PFSK-1 (cell line): ENCODE results near the gene PANK3.

Experiments
- FOXP2 ChIP-seq: optimal IDR thresholded peaks from 2 replicates; pipeline ENCODE3; 2011; ENCODE audit warnings: borderline replicate concordance, control low read depth, inconsistent platforms; ENCODE audit not compliant: insufficient read depth; ENCODE audit errors: extremely low read length, extremely low read depth
- POLR2AphosphoS5 ChIP-seq: IDR thresholded peaks from 2 replicates; pipeline ENCODE4 v1.6.1; 2012; ENCODE audit warnings: low read depth, mild to moderate bottlenecking, control low read depth, low read length, moderate library complexity
- SIN3A ChIP-seq: IDR thresholded peaks from 2 replicates; pipeline ENCODE4 v1.6.1; 2012; ENCODE audit warnings: mild to moderate bottlenecking, low read length, moderate library complexity, borderline replicate concordance; ENCODE audit not compliant: insufficient read depth
- TAF1 ChIP-seq: IDR thresholded peaks from 2 replicates; pipeline ENCODE4 v1.6.1; 2012; ENCODE audit warnings: low read length, control low read depth, borderline replicate concordance; ENCODE audit not compliant: insufficient read depth
- TF ChIP-seq, protein P1 (sequence below), 2 experiments: IDR thresholded peaks; 2 replicates each; pipeline versions ENCODE4 v1.6.1 to v1.8.0; 2011 to 2012; ENCODE audit warnings: low read depth in 2 of 2, low read length in 2 of 2, control low read depth in 1 of 2, inconsistent platforms in 1 of 2, mild to moderate bottlenecking in 1 of 2, moderate library complexity in 1 of 2; ENCODE audit not compliant: insufficient read depth in 1 of 2

PANK3 gene

GRCh38 chr5:168575391-168576372 is 3.5 kb downstream of the PANK3 start:
- TF ChIP-seq POLR2AphosphoS5 (no peak), SIN3A (no peak), TAF1 (no peak), FOXP2 (no peak)
- TF ChIP-seq, protein P1, sequence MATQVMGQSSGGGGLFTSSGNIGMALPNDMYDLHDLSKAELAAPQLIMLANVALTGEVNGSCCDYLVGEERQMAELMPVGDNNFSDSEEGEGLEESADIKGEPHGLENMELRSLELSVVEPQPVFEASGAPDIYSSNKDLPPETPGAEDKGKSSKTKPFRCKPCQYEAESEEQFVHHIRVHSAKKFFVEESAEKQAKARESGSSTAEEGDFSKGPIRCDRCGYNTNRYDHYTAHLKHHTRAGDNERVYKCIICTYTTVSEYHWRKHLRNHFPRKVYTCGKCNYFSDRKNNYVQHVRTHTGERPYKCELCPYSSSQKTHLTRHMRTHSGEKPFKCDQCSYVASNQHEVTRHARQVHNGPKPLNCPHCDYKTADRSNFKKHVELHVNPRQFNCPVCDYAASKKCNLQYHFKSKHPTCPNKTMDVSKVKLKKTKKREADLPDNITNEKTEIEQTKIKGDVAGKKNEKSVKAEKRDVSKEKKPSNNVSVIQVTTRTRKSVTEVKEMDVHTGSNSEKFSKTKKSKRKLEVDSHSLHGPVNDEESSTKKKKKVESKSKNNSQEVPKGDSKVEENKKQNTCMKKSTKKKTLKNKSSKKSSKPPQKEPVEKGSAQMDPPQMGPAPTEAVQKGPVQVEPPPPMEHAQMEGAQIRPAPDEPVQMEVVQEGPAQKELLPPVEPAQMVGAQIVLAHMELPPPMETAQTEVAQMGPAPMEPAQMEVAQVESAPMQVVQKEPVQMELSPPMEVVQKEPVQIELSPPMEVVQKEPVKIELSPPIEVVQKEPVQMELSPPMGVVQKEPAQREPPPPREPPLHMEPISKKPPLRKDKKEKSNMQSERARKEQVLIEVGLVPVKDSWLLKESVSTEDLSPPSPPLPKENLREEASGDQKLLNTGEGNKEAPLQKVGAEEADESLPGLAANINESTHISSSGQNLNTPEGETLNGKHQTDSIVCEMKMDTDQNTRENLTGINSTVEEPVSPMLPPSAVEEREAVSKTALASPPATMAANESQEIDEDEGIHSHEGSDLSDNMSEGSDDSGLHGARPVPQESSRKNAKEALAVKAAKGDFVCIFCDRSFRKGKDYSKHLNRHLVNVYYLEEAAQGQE (IDR thresholded peaks at IDR 0.05; ENCODE audit: insufficient read depth in 1 of 2, low read depth in 2 of 2, low read length in 2 of 2): no peak

DNA sequence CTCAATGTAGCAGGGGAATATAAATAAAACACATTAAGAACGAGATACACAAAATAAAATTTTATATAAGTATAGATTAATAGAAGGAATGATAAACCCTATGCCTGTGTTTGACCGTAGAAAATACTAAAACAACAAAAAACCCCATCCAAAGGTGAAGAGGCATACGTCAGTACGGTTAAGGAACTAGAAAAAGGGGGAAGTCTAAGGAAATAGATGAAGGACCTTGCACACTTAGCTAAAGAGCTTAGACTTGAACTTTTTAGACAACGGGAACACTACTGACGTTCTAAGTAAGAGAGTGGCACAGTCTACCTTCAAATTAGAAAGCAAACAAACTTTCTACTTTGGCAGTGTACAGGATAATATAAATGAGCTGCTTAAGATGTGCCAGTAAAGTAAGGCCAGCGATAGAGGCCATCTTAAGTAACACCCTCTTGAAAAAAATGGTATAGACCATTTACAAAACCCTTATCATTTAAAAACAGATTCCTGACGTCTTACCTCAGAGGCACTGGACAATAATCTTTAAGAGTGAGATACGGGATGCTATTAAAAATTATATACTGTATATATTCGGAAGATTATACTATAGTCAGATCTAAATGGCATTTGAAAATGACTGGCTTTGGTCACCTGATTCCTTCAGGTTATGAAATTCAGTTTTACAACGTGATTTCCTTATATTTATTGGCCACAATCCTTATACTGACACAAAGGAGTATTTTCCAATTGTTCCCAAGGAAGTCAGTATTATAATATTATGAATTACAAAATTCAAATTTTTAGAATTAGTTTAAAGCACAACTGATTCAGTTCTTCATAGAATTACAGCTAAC is 8.5 kb downstream of the PANK3 start:
- TF ChIP-seq FOXP2 (no peak), TAF1 (no peak), SIN3A (no peak), POLR2AphosphoS5 (no peak)
- TF ChIP-seq, protein P1 (IDR thresholded peaks at IDR 0.05; ENCODE audit: insufficient read depth in 1 of 2, low read depth in 2 of 2, low read length in 2 of 2): no peak

- TF ChIP-seq, protein P1 (IDR thresholded peaks at IDR 0.05; ENCODE audit: insufficient read depth in 1 of 2, low read depth in 2 of 2, low read length in 2 of 2): no peak
- TF ChIP-seq FOXP2: no peak
- no peak for TF ChIP-seq SIN3A
- no peak for TF ChIP-seq TAF1
- TF ChIP-seq POLR2AphosphoS5: no peak
These were observed 10.4 kb downstream of the PANK3 start for GRCh38 chr5:168568738-168569137.

GRCh38 chr5:168563959-168564358 is 15.2 kb downstream of the PANK3 start:
- TF ChIP-seq, protein P1 (IDR thresholded peaks at IDR 0.05; ENCODE audit: insufficient read depth in 1 of 2, low read depth in 2 of 2, low read length in 2 of 2): no peak
- no peak for TF ChIP-seq POLR2AphosphoS5
- no peak for TF ChIP-seq FOXP2
- no peak for TF ChIP-seq SIN3A
- TF ChIP-seq TAF1: no peak
